ENCODE results near the gene EBF3. TPM values are rescaled to one million over a fixed set of nuclear protein-coding genes. Genes with fewer than 3 reads are reported as not detected.

The EBF3 gene
- polyA plus RNA-seq, 5 donors, result 1.3 to 4.1 (median 1.7) TPM

- DNase-seq, result no peak
These were observed 50.9 kb downstream of the EBF3 start for GRCh38 chr10:129912986-129913695.

GRCh38 chr10:129912166-129912917 lies 51.7 kb downstream of the EBF3 start:
- no peak for DNase-seq

- DNase-seq, result no peak
These were observed 52.5 kb downstream of the EBF3 start for GRCh38 chr10:129911451-129912165.

GRCh38 chr10:129910861-129911260 lies 53.2 kb downstream of the EBF3 start:
- no peak for DNase-seq

GRCh38 chr10:129909531-129910256 lies 54.4 kb downstream of the EBF3 start:
- no peak for DNase-seq

- DNase-seq, result no peak
These were observed 55.0 kb downstream of the EBF3 start for GRCh38 chr10:129909080-129909479.

- DNase-seq, result no peak
These were observed 55.7 kb downstream of the EBF3 start for GRCh38 chr10:129908406-129908805.

GRCh38 chr10:129905553-129905952 lies 58.5 kb downstream of the EBF3 start:
- DNase-seq, result no peak

- DNase-seq, result no peak
These were observed 59.8 kb downstream of the EBF3 start for GRCh38 chr10:129904323-129904722.

- DNase-seq, result no peak
These were observed 62.6 kb downstream of the EBF3 start for GRCh38 chr10:129901389-129902006.

GRCh38 chr10:129900825-129901224 lies 63.2 kb downstream of the EBF3 start:
- DNase-seq, result no peak

GRCh38 chr10:129899276-129900130 lies 64.6 kb downstream of the EBF3 start:
- DNase-seq, result no peak

GRCh38 chr10:129898706-129899268 lies 65.3 kb downstream of the EBF3 start:
- DNase-seq, result no peak

- no peak for DNase-seq
These were observed 66.0 kb downstream of the EBF3 start for GRCh38 chr10:129897871-129898626.

GRCh38 chr10:129896860-129897200 lies 67.2 kb downstream of the EBF3 start:
- no peak for DNase-seq

- no peak for DNase-seq
These were observed 67.8 kb downstream of the EBF3 start for GRCh38 chr10:129896136-129896859.

- DNase-seq, result no peak
These were observed 68.3 kb downstream of the EBF3 start for GRCh38 chr10:129895811-129896135.

GRCh38 chr10:129894698-129895097 lies 69.4 kb downstream of the EBF3 start:
- no peak for DNase-seq

Data from right lung (tissue), 5 donors.